ENCODE results near the gene PLPP3. TPM values are rescaled to one million over a fixed set of nuclear protein-coding genes. Genes with fewer than 3 reads are reported as not detected.
A peak's percentile ranks its signal among the peaks of the same experiment; 100 is the strongest.
"Not testable (repeated sequence)": the region's sequence is repeated elsewhere in the genome, so short reads cannot be mapped to it uniquely, and the experiment has no call there.

The PLPP3 gene
- under 1 TPM in 1 of 2 donors, not detected in 1; 0.12 TPM for total RNA-seq

DNA sequence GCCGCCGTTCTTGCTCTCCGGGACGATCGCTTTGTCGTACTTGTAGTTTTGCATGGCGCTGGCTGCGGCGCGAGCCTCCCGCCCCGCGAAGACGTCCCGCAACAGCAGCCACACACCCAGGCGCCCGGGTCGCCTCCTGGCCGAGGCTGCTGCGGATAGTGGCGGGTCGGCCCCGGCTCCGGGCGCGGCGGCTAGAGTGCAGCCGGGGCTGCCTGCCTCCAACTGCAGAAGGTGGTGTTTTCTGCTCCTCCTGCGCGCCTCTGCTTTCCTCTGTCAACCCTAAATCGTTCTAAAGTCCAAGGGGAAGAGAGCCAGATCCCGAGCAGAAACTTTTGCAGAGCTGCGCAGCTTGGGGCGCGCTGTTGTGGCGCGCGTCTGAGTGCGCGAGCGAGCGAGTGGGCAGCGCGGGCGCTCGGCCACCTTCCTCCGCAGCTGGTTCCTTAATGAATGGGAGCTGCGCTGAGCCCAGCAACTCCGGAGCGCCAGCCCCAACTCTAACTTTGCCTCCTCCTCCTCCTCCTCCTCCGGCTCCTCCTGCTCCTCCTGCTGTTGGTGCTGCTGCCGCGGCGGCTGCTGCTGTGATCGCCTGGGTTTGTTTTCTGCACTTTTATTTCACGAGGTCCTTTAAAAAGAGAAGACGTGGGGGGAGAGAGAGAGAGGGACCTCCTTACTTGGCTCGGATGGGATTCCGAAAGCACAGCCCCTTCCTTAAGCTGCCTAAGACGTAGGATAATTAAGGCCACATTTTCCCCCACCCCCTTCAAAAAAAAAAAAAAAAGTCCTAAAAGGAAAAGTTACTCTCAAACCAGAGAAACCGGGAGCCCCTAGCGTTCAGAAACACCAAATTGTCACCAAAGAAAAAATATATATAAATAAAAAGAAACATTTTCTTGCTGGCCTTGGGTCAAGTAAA is at the start of gene PLPP3:
PLPP3 (minus strand) TSS at position 601 of the 913 bp plus-strand sequence; CDS start at position 54, 547 bp downstream.
- Mint-ChIP-seq H3K27ac (no peak within 1 kb of the TSS), H3K36me3 (no peaks in the 10 kb centered on the region), H3K27me3 (peaks cover 28 to 43% of the 10 kb centered on the region in 2 donors), H3K9me3 (no peaks in the 10 kb centered on the region), H3K4me1 (ENCODE audit: low read depth in 2 of 2) (peaks cover 0 to 3% of the 10 kb centered on the region in 2 donors), H3K4me3 (peak within 1 kb of the TSS; percentile 42)
- ATAC-seq (peak; percentile 44 to 45), DNase-seq (ENCODE audit: low spot score) (no peak)

GRCh38 chr1:56627636-56628039 is 48.3 kb upstream of the PLPP3 start:
- H3K4me1 Mint-ChIP-seq (ENCODE audit: low read depth in 2 of 2), result no peaks in the 10 kb centered on the region
- no peaks in the 10 kb centered on the region for H3K36me3 Mint-ChIP-seq
- ATAC-seq, result no peak

GRCh38 chr1:56627019-56627635 is 47.8 kb upstream of the PLPP3 start:
- H3K27ac Mint-ChIP-seq, result no peak overlapping the region
- ATAC-seq, result no peak

More at GRCh38 chr1:56627636-56628039, 48.3 kb upstream of the PLPP3 start:
- DNase-seq (ENCODE audit: low spot score), result no peak
- Mint-ChIP-seq H3K9me3 (no peaks in the 10 kb centered on the region), H3K27me3 (peaks cover 14 to 37% of the 10 kb centered on the region in 2 donors), H3K27ac (no peak overlapping the region), H3K4me3 (no peak overlapping the region)

DNA sequence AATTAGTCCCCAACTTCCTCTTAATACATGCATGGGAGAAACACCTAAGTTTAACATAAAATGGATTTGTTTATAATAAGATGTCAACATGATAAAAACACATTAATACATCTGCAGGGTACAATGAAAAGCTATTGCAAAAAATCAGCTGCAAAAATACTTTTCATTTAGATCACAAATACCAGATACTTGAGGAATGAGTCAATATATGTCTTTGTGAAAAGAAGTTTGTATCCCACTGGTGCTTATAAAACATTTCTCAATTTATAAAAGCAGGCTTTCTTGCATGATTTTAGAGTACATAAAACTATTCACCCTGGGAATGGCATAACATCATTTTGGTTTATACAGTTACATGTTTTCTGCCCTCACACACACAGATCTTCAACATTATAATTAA is 47.2 kb upstream of the PLPP3 start:
- no peaks in the 10 kb centered on the region for H3K4me1 Mint-ChIP-seq (ENCODE audit: low read depth in 2 of 2)
- DNase-seq (ENCODE audit: low spot score), result no peak
- H3K27ac Mint-ChIP-seq, result no peak overlapping the region
- no peak for ATAC-seq
- H3K27me3 Mint-ChIP-seq, result peaks cover 11 to 32% of the 10 kb centered on the region in 2 donors
- no peak overlapping the region for H3K4me3 Mint-ChIP-seq
- no peaks in the 10 kb centered on the region for H3K9me3 Mint-ChIP-seq
- no peaks in the 10 kb centered on the region for H3K36me3 Mint-ChIP-seq

More at GRCh38 chr1:56627019-56627635, 47.8 kb upstream of the PLPP3 start:
- Mint-ChIP-seq H3K4me3 (no peak overlapping the region), H3K36me3 (no peaks in the 10 kb centered on the region), H3K27me3 (peaks cover 11 to 33% of the 10 kb centered on the region in 2 donors), H3K4me1 (ENCODE audit: low read depth in 2 of 2) (no peaks in the 10 kb centered on the region), H3K9me3 (no peaks in the 10 kb centered on the region)
- no peak for DNase-seq (ENCODE audit: low spot score)

GRCh38 chr1:56625819-56626440 is 46.6 kb upstream of the PLPP3 start:
- Mint-ChIP-seq H3K9me3 (no peaks in the 10 kb centered on the region), H3K36me3 (no peaks in the 10 kb centered on the region), H3K4me3 (no peak overlapping the region), H3K27me3 (peaks cover 14 to 32% of the 10 kb centered on the region in 2 donors), H3K27ac (no peak overlapping the region), H3K4me1 (ENCODE audit: low read depth in 2 of 2) (no peaks in the 10 kb centered on the region)
- ATAC-seq (no peak), DNase-seq (ENCODE audit: low spot score) (no peak)

DNA sequence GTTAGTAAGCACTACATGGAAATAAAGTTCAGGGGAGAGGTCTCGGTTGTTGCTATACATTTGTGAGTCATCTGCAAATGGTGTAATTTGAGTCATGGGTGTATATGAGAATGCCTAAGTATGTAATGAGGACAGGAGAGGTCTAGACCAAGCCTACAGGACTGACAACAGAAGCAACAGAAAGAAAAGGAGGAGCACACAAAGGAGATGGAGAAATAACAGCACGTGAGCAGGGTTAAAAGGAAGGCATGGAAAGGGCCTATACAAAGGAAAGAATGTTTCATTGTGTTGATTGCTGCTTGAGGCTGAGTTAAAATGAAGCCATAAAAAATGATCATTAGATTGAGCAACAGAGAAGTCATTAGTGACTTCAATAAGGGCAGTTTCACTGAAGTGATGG is 37.8 kb upstream of the PLPP3 start:
- no peak overlapping the region for H3K4me3 Mint-ChIP-seq
- H3K4me1 Mint-ChIP-seq (ENCODE audit: low read depth in 2 of 2), result no peaks in the 10 kb centered on the region
- peaks cover 8 to 15% of the 10 kb centered on the region in 2 donors for H3K27me3 Mint-ChIP-seq
- no peak overlapping the region for H3K27ac Mint-ChIP-seq
- H3K9me3 Mint-ChIP-seq, result peaks cover 10% of the 10 kb centered on the region
- H3K36me3 Mint-ChIP-seq, result no peaks in the 10 kb centered on the region
- DNase-seq (ENCODE audit: low spot score), result no peak
- no peak for ATAC-seq

DNA sequence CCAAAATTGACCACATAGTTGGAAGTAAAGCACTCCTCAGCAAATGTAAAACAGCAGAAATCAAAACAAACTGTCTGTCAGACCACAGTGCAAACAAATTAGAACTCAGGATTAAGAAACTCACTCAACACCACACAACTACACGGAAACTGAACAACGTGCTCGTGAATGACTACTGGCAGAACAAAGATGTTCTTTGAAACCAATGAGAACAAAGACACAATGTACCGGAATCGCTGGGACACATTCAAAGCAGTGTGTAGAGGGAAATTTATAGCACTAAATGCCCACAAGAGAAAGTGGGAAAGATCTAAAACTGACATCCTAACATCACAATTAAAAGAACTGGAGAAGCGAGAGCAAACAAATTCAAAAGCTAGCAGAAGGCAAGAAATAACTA is 31.4 kb upstream of the PLPP3 start:
- H3K36me3 Mint-ChIP-seq; DNase-seq (ENCODE audit: low spot score); H3K9me3 Mint-ChIP-seq; ATAC-seq; H3K4me1 Mint-ChIP-seq (ENCODE audit: low read depth in 2 of 2); H3K4me3 Mint-ChIP-seq; H3K27ac Mint-ChIP-seq: not testable (repeated sequence)
- peaks cover 9 to 13% of the 10 kb centered on the region in 2 donors for H3K27me3 Mint-ChIP-seq

- H3K36me3 Mint-ChIP-seq; ATAC-seq; H3K4me3 Mint-ChIP-seq; DNase-seq (ENCODE audit: low spot score); H3K9me3 Mint-ChIP-seq; H3K27ac Mint-ChIP-seq; H3K4me1 Mint-ChIP-seq (ENCODE audit: low read depth in 2 of 2): not testable (repeated sequence)
- peaks cover 14 to 15% of the 10 kb centered on the region in 2 donors for H3K27me3 Mint-ChIP-seq
Observed at GRCh38 chr1:56610097-56610496, 30.7 kb upstream of the PLPP3 start.

GRCh38 chr1:56595397-56596191 is 16.2 kb upstream of the PLPP3 start:
- peaks cover 0 to 14% of the 10 kb centered on the region in 2 donors for H3K27me3 Mint-ChIP-seq
- H3K27ac Mint-ChIP-seq; H3K4me3 Mint-ChIP-seq; H3K9me3 Mint-ChIP-seq; DNase-seq (ENCODE audit: low spot score); ATAC-seq; H3K4me1 Mint-ChIP-seq (ENCODE audit: low read depth in 2 of 2); H3K36me3 Mint-ChIP-seq: not testable (repeated sequence)

- Mint-ChIP-seq H3K36me3 (no peaks in the 10 kb centered on the region), H3K4me1 (ENCODE audit: low read depth in 2 of 2) (no peaks in the 10 kb centered on the region), H3K27ac (no peak overlapping the region), H3K4me3 (no peak overlapping the region), H3K27me3 (peaks cover 0 to 6% of the 10 kb centered on the region in 2 donors), H3K9me3 (no peaks in the 10 kb centered on the region)
- DNase-seq (ENCODE audit: low spot score) (no peak), ATAC-seq (no peak)
Observed at GRCh38 chr1:56591909-56592308, 12.5 kb upstream of the PLPP3 start.

- H3K27me3 Mint-ChIP-seq, result peaks cover 0 to 3% of the 10 kb centered on the region in 2 donors
- no peaks in the 10 kb centered on the region for H3K9me3 Mint-ChIP-seq
- DNase-seq (ENCODE audit: low spot score) (no peak), ATAC-seq (no peak)
- H3K36me3 Mint-ChIP-seq, result no peaks in the 10 kb centered on the region
- H3K27ac Mint-ChIP-seq, result no peak overlapping the region
- H3K4me3 Mint-ChIP-seq, result no peak overlapping the region
- no peaks in the 10 kb centered on the region for H3K4me1 Mint-ChIP-seq (ENCODE audit: low read depth in 2 of 2)
Observed at GRCh38 chr1:56590520-56591011, 11.2 kb upstream of the PLPP3 start.

DNA sequence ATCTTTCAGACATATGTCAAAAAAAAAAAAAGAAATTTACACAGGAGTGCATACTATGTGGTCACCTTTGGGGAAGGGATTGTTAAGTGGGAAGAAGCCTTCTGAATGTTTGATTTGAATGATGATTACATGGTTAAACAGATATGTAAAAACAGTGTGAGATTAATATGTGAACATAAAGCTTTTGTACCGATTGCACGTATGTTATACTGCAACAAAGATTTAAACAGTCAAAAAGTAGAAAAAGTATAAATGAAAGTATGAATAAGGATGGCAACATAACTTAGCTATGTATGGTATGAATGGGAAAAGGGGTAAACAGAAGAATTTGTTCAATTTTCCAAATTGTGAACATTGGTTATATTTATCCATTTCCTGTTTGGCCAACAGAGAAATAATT is 10.0 kb upstream of the PLPP3 start:
- Mint-ChIP-seq H3K27me3 (peaks cover 0 to 3% of the 10 kb centered on the region in 2 donors), H3K27ac (no peak overlapping the region)

DNA sequence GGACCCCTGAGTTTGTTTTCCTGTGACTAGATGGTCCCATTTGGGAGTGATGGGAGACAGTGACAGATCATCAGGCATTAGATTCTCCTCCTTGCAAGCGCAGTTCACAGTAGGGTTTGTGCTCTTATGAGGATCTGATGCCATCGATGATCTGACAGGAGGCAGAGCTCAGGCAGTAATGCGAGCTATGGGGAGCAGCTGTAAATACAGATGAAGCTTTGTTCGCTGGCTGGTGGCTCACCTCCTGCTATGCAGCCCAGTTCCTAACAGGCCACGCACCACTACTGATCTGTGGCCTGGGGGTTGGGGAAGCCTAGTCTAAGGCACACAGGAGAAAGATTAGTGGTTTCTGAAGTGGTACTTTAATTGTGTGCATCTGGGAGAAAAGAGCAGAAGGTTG is 7.1 kb upstream of the PLPP3 start:
- no peak for DNase-seq (ENCODE audit: low spot score)
- Mint-ChIP-seq H3K9me3 (no peaks in the 10 kb centered on the region), H3K27ac (no peak overlapping the region), H3K27me3 (peaks cover 0 to 3% of the 10 kb centered on the region in 2 donors), H3K36me3 (no peaks in the 10 kb centered on the region), H3K4me1 (ENCODE audit: low read depth in 2 of 2) (no peaks in the 10 kb centered on the region), H3K4me3 (no peak overlapping the region)
- ATAC-seq, result no peak

More for the DNA sequence above, 10.0 kb upstream of the PLPP3 start:
- no peak for DNase-seq (ENCODE audit: low spot score)
- ATAC-seq, result no peak
- H3K9me3 Mint-ChIP-seq, result no peaks in the 10 kb centered on the region
- H3K4me3 Mint-ChIP-seq, result no peak overlapping the region
- no peaks in the 10 kb centered on the region for H3K36me3 Mint-ChIP-seq
- no peaks in the 10 kb centered on the region for H3K4me1 Mint-ChIP-seq (ENCODE audit: low read depth in 2 of 2)
